Vagina (tissue), 2 donors: Measurements from ENCODE around the gene DEPP1.

Source experiments
- POLR2AphosphoS5 ChIP-seq, 2 donors: sonication (generic); formaldehyde crosslinking; IDR thresholded peaks; one replicate each; pipeline ENCODE4 v1.9.0; 2017; ENCODE audit warnings: antibody characterized with exemption in 2 of 2, mild to moderate bottlenecking in 2 of 2, low read depth in 1 of 2; ENCODE audit not compliant: insufficient read depth in 1 of 2
- TF ChIP-seq, protein P1 (sequence below), 3 experiments: fragments of 450-650 bp in 2 of 3; fragments of 200-600 bp in 1 of 3; sonication (generic) in 1 of 3; IDR thresholded peaks; one replicate each; pipeline ENCODE4 v1.5.1; 2017 to 2019; ENCODE audit warnings: antibody characterized with exemption in 3 of 3, mild to moderate bottlenecking in 2 of 3, moderate library complexity in 2 of 3

DNA sequence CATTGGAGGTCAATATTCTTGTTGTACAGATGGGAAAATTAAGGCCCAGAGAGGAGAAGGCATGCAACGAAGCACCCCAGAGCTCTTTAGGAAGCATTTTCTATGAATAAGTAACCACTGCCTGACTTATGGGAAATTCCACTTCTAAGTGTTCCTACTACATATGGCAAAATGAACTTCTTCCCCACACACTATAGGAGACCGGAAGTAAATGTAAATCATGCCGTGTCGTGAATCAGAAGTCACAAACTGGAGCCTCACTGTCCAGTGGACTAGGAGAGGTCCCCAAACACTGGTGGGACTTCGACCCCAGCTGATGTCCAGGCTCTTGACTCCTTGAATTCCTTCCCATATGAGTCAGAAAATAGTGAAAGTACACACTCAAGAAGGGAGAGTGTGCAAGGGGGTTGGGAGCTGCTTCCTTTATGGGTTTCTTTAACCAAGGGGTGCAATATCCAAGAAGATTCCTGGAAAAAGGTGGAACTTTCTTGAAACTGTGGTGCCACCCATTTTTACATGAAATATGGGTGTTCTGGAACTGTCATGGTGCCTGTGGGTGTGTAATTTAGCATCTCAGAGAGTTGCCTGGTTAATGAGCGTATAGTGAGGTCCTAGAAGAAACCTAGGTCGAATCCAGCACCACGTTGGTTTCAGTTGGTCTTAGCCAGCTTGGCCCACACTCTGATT, 12.3 kb downstream of the DEPP1 start:
- TF ChIP-seq, protein P1, sequence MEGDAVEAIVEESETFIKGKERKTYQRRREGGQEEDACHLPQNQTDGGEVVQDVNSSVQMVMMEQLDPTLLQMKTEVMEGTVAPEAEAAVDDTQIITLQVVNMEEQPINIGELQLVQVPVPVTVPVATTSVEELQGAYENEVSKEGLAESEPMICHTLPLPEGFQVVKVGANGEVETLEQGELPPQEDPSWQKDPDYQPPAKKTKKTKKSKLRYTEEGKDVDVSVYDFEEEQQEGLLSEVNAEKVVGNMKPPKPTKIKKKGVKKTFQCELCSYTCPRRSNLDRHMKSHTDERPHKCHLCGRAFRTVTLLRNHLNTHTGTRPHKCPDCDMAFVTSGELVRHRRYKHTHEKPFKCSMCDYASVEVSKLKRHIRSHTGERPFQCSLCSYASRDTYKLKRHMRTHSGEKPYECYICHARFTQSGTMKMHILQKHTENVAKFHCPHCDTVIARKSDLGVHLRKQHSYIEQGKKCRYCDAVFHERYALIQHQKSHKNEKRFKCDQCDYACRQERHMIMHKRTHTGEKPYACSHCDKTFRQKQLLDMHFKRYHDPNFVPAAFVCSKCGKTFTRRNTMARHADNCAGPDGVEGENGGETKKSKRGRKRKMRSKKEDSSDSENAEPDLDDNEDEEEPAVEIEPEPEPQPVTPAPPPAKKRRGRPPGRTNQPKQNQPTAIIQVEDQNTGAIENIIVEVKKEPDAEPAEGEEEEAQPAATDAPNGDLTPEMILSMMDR (IDR thresholded peaks at IDR 0.05): no peak
- TF ChIP-seq POLR2AphosphoS5 (IDR thresholded peaks at IDR 0.05; ENCODE audit: insufficient read depth in 1 of 2, low read depth in 1 of 2): no peak
